ENCODE data around the gene ZNF99. TPM values are rescaled to one million over a fixed set of nuclear protein-coding genes. Genes with fewer than 3 reads are reported as not detected.

Gene ZNF99
- total and polyA plus RNA-seq, 2 of the 8 experiments (the other 6 are each of a cell fraction or from before 2014, with no cell fraction given), result not detected

DNA sequence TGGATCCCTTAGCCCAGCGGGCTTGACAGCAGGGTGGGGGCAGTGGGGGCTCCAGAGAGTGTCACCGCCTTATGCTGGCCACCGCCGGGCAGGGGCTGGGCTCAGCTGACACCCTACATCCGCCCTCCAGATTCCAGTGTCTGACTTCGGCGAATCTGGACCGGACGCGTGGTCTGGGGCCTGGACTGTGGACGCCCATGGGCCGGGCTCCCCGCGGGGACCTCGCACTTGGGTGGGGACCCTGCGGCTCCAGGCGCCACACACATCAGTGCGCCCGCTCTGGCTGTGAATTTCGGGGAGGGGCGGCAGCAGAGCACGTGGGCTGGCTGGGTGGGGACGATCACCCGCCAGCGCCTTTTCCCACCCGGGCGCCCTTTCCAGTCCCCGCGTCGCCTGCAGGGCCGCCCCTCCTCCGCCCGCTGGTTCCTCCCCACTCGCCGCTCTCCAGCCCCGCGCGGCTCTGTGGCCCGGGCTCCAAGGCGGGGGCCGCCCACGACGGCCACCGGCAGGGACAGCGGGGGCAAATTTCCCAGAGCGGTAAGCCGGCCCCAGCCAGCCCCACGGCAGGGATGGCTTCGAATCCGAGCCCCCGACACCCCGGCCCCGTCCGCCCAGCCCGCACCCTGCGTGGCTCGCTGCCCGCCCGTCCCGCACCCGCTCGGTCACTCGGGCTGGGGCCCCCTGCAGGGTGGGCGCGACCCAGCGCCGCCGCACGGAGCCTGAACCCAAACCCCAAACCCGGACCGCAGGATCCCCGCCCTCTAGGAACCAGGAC, 23.3 kb upstream of the ZNF99 start:
- Histone ChIP-seq H3K23me2 (ENCODE audit: low read depth, low read length) (no peaks in the 10 kb centered on the region), H3K9ac (replicated peaks in 1 of 4; ENCODE audit: extremely low read depth in 1 of 4, low read depth in 3 of 4, low read length in 3 of 4) (no peak overlapping the region), H3K27me3 (replicated peaks in 1 of 4; ENCODE audit: control insufficient read depth in 3 of 4, extremely low read depth in 1 of 4, insufficient read depth in 3 of 4, low read length in 3 of 4) (0 out of 7 replicates have a peak, but pooled peaks cover 0 to 2% (median 0%) of the 10 kb centered on the region in 4 experiments), H3K23ac (ENCODE audit: insufficient read length) (no peak overlapping the region), H3K4ac (replicated peaks; ENCODE audit: insufficient read length, low read depth, low read length) (no peak overlapping the region), H3K14ac (ENCODE audit: insufficient read length) (no peak overlapping the region), H2BK20ac (ENCODE audit: low read length) (no peak overlapping the region), H3K56ac (replicated peaks; ENCODE audit: insufficient read length, low read depth, low read length) (no peak overlapping the region), H2AK5ac (ENCODE audit: low read depth, low read length) (no peak overlapping the region), H3K79me2 (ENCODE audit: control insufficient read depth in 1 of 2, insufficient read depth in 2 of 2, low read length in 2 of 2) (no peaks in the 10 kb centered on the region), H3K27ac (ENCODE audit: low read depth, low read length) (no peak overlapping the region), H2BK5ac (ENCODE audit: low read depth, low read length) (no peak overlapping the region), H3K79me1 (ENCODE audit: low read depth, low read length) (no peaks in the 10 kb centered on the region), H2BK12ac (ENCODE audit: low read depth, low read length) (no peak overlapping the region), H3K4me1 (replicated peaks in 1 of 4; ENCODE audit: control insufficient read depth in 3 of 4, insufficient read depth in 4 of 4, low read length in 3 of 4) (no peaks in the 10 kb centered on the region), H4K8ac (ENCODE audit: extremely low read depth, insufficient read depth, low read length) (no peak overlapping the region), H2AFZ (ENCODE audit: low read length) (no peak overlapping the region), H4K5ac (ENCODE audit: insufficient read length, low read depth, low read length) (no peak overlapping the region), H2BK15ac (ENCODE audit: low read length) (no peak overlapping the region), H3K9me3 (ENCODE audit: insufficient read depth in 2 of 2, low read depth in 1 of 2, low read length in 1 of 2) (peaks cover 41 to 88% of the 10 kb centered on the region in 2 experiments), H3K4me2 (ENCODE audit: insufficient read depth in 1 of 2, low read depth in 2 of 2, low read length in 2 of 2) (no peak overlapping the region), H2BK120ac (replicated peaks; ENCODE audit: low read depth, low read length) (no peak overlapping the region), H3K36me3 (ENCODE audit: control insufficient read depth in 2 of 4, insufficient read depth in 4 of 4, low read length in 3 of 4) (peaks cover 0 to 5% (median 0%) of the 10 kb centered on the region in 4 experiments; a peak in 1 of 8 replicates), H4K91ac (replicated peaks; ENCODE audit: insufficient read length, low read length) (no peak overlapping the region), H3K18ac (ENCODE audit: extremely low read depth, low read length) (no peak overlapping the region), H4K20me1 (replicated peaks in 1 of 2; ENCODE audit: control insufficient read depth in 1 of 2, insufficient read depth in 2 of 2, low read length in 2 of 2) (no peaks in the 10 kb centered on the region), H3K4me3 (ENCODE audit: extremely low read depth in 1 of 4, insufficient read depth in 2 of 4, low read depth in 3 of 4, low read length in 4 of 4) (no peak overlapping the region)
- CTCF ChIA-PET (ENCODE audit: partially characterized antibody), result no interaction called here
- POLR2A ChIA-PET (ENCODE audit: partially characterized antibody), result no interaction called here
- DNase-seq (ENCODE audit: low read depth in 1 of 2, low spot score in 2 of 2) (no peak), FAIRE-seq (no peak)
- 92% methylated on average over 39 of the region's 72 CpGs; no CpG with 5 or more reads in 1 of the 2 experiments for WGBS, 2 experiments (ENCODE audit: extremely low coverage in 1 of 2, insufficient coverage in 1 of 2, insufficient read length in 1 of 2, insufficient replicate concordance in 2 of 2, low coverage in 1 of 2, low lambda C conversion rate in 2 of 2, missing lambda C conversion rate in 1 of 2)
- TF ChIP-seq SIRT6 (IDR thresholded peaks at IDR 0.05; ENCODE audit: low read length) (no peak), BACH1 (IDR thresholded peaks at IDR 0.05; ENCODE audit: low read length) (no peak), SIX5 (IDR thresholded peaks at IDR 0.05; ENCODE audit: low read depth, low read length) (no peak), POLR2A (IDR thresholded peaks at IDR 0.05; ENCODE audit: control extremely low read depth in 1 of 2, low read depth in 2 of 2, low read length in 2 of 2) (no peak), CBX8 (IDR thresholded peaks at IDR 0.05; ENCODE audit: borderline replicate concordance, low read depth, low read length) (no peak), CTBP2 (IDR thresholded peaks at IDR 0.05; ENCODE audit: borderline replicate concordance, insufficient read depth, insufficient read length, low read length) (no peak), BRCA1 (IDR thresholded peaks at IDR 0.05; ENCODE audit: low read depth, low read length) (no peak), MAFK (IDR thresholded peaks at IDR 0.05; ENCODE audit: low read depth, low read length) (no peak), KDM5A (IDR thresholded peaks at IDR 0.05; ENCODE audit: low read length) (no peak), CEBPB (IDR thresholded peaks at IDR 0.05; ENCODE audit: low read depth, low read length) (no peak), POU5F1 (IDR thresholded peaks at IDR 0.05; ENCODE audit: low read depth, low read length) (no peak)
- TF ChIP-seq, protein P1, sequence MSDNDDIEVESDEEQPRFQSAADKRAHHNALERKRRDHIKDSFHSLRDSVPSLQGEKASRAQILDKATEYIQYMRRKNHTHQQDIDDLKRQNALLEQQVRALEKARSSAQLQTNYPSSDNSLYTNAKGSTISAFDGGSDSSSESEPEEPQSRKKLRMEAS (IDR thresholded peaks at IDR 0.05), result no peak

Data from H1 (cell line).